ENCODE measurements around the gene KCNQ1.

The KCNQ1 gene

DNA sequence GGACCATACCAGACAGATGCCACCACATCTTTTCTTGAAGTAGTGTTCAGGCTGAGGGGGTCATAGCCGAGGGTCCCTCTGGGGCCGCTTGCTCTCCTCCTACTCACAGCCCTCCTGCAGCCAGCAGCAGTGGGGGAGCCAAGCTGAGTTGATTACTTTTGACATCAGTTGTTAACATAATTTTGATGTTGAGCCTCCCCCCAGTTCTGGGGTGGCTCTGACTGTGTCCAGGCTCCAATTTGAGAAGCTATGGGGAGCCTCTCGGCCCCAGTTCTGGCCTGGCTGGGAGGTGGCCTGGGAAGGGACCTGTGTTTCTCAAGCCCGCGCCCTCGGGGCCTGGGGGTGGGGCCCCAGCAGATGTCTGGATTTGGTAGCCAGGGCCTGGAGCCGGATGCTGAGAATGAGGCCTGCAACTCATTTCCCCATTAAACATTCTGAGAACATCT, 207.0 kb downstream of the KCNQ1 start:
- Histone ChIP-seq H3K27me3 (no peaks in the 10 kb centered on the region), H3K4me1 (peaks cover 13% of the 10 kb centered on the region), H3K9ac (no peak overlapping the region), H4K20me1 (no peaks in the 10 kb centered on the region), H3K4me3 (no peak overlapping the region), H3K4me2 (no peak overlapping the region), H3K36me3 (peaks cover 47% of the 10 kb centered on the region), H3K27ac (no peak overlapping the region), H3K9me3 (peaks cover 86% of the 10 kb centered on the region)
- TF ChIP-seq Cebpa-rat (IDR thresholded peaks at IDR 0.05) = no peak

DNA sequence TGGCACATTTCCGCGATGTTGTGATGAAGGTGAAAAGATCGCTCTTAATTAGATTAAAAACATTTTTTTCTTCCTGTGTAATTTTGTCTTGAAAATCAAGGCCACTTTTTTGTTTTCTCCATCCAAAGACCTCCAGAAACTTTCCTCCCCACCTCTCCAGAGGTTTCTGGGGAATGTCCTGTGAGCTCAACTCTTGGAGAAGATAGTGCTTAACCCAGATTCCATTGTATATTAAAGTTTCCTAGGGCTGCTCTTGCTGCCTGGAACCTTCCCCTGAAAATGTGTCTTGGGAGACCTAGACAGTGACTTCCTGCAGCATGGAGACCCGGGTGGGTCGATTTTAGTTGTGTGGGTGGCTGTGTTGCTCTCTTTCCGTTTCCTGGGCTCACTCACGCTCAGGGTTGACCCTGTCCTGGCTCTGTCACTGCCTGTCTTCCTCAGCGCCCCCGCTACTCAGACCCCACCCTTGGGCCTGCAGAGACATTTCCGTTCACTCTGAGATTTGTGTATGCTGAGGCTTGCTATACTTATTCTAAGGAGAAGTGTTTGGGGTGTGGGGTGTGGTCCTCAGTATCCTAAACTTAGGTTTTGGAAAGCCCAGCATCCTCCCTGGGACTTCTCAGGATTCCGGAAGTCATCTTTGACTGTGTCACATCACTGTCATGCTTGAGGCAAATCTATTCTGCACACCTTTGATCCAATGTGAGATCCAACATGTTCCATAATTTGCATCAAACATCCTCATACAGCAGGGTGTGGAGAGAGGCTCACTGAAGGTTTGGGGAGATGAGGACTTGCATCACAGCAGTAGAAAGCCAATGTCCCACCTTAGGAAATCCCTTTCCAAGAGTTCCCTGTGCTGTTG, 207.8 kb downstream of the KCNQ1 start:
- Histone ChIP-seq H4K20me1 (no peaks in the 10 kb centered on the region), H3K27me3 (no peaks in the 10 kb centered on the region), H3K27ac (no peak overlapping the region), H3K9me3 (peaks cover 84% of the 10 kb centered on the region), H3K4me1 (peaks cover 15% of the 10 kb centered on the region), H3K9ac (no peak overlapping the region), H3K4me2 (no peak overlapping the region), H3K4me3 (no peak overlapping the region), H3K36me3 (peaks cover 47% of the 10 kb centered on the region)
- no peak for TF ChIP-seq Cebpa-rat (IDR thresholded peaks at IDR 0.05)

DNA sequence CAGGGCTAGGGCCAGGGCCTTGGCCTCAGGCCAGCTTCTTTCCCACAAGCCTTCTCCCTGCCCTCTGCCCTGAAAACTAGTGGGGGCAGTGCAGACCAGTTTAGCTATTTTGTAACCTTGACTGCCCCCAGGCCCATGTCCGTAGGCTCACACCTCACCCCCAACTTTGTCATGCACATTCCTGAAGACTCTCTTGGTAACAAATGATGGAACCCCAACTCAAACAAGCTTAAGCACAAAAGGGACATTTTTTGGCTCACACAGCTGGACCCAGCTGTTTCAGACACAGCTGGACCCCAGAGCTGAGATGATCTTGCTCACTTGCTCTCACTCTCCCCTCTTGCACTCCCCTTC, 208.4 kb downstream of the KCNQ1 start:
- TF ChIP-seq Cebpa-rat (IDR thresholded peaks at IDR 0.05) = no peak
- H3K27ac ChIP-seq = no peak overlapping the region
- no peaks in the 10 kb centered on the region for H4K20me1 ChIP-seq
- no peak overlapping the region for H3K4me3 ChIP-seq
- H3K4me1 ChIP-seq = peaks cover 15% of the 10 kb centered on the region
- H3K9ac ChIP-seq = no peak overlapping the region
- peaks cover 47% of the 10 kb centered on the region for H3K36me3 ChIP-seq
- no peak overlapping the region for H3K4me2 ChIP-seq
- H3K9me3 ChIP-seq = peaks cover 83% of the 10 kb centered on the region
- no peaks in the 10 kb centered on the region for H3K27me3 ChIP-seq

DNA sequence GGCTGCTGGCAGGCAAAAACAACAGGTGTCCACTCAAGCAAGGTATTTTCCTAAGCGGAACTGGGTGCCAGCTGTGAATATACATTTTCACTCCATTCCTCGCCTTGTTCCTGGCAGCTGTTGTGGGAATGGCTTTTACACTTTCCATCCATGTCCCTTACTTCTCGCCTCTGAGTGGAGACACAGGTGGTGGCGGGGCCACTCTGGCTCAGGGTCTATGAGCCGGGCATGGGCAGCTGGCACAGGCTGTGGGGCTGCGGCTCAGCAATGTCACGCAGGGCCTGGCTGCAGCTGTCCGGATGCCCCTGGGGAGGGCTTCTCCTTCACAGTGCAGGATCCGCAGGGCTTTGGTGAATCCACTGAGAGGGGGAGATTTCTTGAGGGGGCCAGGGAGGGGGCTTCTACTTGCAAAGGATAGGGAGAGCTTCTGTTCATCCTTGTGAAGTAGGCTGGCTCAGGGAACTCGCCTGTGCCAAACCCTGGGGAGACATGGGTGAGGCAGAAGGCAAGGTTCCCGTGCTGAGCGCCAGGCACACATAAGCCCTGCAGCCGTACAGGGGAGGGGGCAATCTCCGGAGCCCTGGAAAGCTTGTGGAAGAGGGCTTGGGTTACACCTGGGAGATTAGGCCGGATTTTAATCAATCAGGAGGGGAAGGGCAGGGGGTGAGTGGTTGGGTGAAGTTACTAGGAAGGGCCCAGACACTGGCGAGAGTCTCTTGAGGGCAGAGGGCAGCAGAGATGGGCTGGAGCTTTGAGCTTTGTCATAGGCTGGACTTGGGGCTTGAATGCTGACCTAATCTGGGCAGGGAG, 209.3 kb downstream of the KCNQ1 start:
- H3K36me3 ChIP-seq = peaks cover 51% of the 10 kb centered on the region
- H3K4me2 ChIP-seq = no peak overlapping the region
- H3K27me3 ChIP-seq = no peaks in the 10 kb centered on the region
- no peak overlapping the region for H3K4me3 ChIP-seq
- no peaks in the 10 kb centered on the region for H4K20me1 ChIP-seq
- peaks cover 83% of the 10 kb centered on the region for H3K9me3 ChIP-seq
- H3K27ac ChIP-seq = no peak overlapping the region
- H3K9ac ChIP-seq = no peak overlapping the region
- peaks cover 15% of the 10 kb centered on the region for H3K4me1 ChIP-seq
- TF ChIP-seq Cebpa-rat (IDR thresholded peaks at IDR 0.05) = no peak

DNA sequence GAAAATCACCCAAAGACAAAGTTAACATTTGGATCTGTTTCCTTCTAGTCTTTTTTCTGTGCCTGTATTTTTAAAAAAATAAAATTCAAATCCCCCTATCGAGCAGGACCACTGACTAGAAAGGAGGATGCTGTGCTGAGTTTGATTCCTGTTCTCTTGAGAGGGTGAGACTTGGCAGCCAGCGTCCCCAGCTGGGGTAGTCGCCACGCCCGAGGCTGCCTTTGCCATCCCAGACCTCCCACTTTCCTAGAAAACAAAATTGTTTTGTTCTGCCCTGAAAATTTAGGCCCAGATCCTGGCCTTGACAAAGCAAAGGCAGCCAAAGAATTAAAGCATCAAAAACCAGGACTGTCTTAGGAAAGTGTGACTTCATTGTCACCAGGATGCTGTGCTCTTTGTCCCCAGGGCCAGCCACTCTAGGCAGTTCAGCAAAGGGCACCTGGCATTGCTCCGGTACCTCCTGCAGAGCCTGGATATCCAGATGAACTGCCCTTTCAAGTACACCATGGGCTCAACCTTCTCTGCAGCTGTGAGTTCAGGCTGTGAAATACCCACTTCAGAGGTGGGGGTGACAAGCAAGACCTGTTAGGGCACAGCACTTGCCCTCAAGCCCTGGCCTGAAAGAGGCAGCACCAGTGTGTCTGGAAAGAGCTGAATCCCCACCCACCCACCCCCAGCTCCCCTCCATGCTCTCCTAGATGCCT, 210.4 kb downstream of the KCNQ1 start:
- Histone ChIP-seq H3K27ac (no peak overlapping the region), H3K27me3 (no peaks in the 10 kb centered on the region), H3K9me3 (peaks cover 83% of the 10 kb centered on the region)

DNA sequence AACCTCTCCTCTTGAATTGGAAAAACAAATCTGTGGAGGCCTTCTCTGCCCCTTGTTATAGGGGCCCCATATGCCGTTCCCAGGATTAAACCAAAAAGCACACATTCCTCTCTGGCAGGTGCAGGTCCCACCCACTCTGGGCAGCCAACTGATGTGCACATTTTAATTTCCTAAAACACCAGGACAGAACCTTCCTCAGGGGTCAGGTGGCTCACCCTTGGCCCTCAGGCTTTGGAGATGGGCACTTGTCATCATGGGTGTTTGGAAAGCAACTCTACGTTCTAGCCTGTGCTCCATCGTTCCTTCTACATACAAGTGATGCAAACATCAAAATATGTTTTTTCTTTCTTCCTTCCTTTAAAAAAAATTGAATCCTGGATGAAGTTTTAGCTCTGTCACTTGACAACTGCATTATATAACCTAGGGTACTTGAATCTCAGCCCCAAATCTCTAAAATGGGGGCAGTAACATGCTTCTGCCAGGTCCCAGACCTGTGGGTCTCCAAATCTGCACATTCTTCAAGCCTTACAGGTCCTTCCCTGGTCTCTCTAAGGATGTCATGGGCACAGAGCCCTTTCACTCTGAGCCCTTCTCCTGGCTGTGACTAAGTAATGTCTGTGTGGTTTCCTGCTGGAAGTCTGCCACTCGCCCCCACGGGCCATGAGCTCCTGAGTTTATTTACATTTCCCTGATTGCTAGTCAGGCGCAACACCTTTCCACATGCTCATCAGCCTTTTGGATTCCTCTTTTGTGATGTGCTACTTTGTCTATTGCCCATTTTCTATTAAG, 211.2 kb downstream of the KCNQ1 start:
- Histone ChIP-seq H3K36me3 (peaks cover 51% of the 10 kb centered on the region), H3K4me1 (peaks cover 15% of the 10 kb centered on the region), H3K27ac (no peak overlapping the region), H4K20me1 (no peaks in the 10 kb centered on the region), H3K27me3 (no peaks in the 10 kb centered on the region), H3K9me3 (peaks cover 83% of the 10 kb centered on the region), H3K4me3 (no peak overlapping the region), H3K4me2 (peak overlapping the region; percentile 25; the same call in 1 of the 2 replicates), H3K9ac (no peak overlapping the region)
- no peak for TF ChIP-seq Cebpa-rat (IDR thresholded peaks at IDR 0.05)

More for the DNA sequence above, 210.4 kb downstream of the KCNQ1 start:
- Histone ChIP-seq H3K4me3 (no peak overlapping the region), H4K20me1 (no peaks in the 10 kb centered on the region), H3K9ac (no peak overlapping the region), H3K36me3 (peaks cover 51% of the 10 kb centered on the region), H3K4me1 (peaks cover 15% of the 10 kb centered on the region), H3K4me2 (no peak overlapping the region)
- no peak for TF ChIP-seq Cebpa-rat (IDR thresholded peaks at IDR 0.05)

DNA sequence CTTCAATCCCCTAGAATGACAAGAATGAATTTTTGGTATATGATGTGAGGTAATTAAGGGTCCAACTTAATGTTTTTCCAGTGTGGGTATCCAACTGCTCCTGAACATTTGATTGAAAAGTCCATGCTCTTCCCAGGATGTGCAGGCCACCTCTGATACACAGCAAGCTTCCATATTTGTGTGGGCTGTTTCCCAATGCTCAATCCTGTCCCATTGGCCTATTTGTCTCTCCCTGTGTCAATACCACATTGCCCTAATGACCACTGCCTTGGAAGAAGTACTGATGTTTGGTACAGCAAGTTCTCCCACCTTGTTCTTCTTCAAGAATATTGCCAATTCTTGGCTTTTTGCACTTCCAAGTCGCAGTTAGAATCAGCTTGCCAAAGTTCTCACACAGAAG, 212.1 kb downstream of the KCNQ1 start:
- Histone ChIP-seq H3K36me3 (peaks cover 51% of the 10 kb centered on the region), H3K27ac (no peak overlapping the region), H3K4me2 (no peak overlapping the region), H3K9me3 (peaks cover 83% of the 10 kb centered on the region), H3K9ac (no peak overlapping the region), H3K4me3 (no peak overlapping the region), H3K27me3 (no peaks in the 10 kb centered on the region), H4K20me1 (no peaks in the 10 kb centered on the region), H3K4me1 (peaks cover 15% of the 10 kb centered on the region)
- no peak for TF ChIP-seq Cebpa-rat (IDR thresholded peaks at IDR 0.05)

DNA sequence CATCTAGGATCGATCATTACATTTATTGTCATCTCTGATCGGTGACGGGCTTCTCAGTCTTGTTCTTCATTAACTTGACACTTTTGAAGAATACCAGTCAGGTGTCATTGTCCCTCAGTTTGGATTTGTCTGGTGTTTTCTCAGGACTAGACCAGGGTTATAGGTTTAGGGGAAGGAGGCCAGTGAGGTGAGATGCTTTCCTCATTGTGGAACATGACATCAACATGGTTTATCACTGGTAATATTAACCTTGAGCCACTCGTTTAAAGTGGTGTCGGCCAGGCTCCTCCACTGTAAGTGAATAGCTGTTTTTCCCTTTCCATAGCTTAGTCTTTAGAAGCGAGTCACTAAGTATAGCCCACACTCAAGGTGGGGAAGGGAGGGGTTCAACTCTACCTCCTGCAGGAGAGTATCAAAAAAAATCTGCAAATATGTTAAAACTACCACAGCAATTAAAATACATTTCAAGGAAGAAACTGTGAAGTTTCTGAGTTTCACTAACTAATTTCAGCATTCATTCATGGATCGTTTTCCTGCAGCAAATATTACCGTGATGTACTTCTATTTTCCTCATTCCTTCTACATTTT, 213.0 kb downstream of the KCNQ1 start:
- H3K4me3 ChIP-seq = no peak overlapping the region
- H3K4me2 ChIP-seq = no peak overlapping the region
- no peak overlapping the region for H3K27ac ChIP-seq
- H3K36me3 ChIP-seq = peaks cover 51% of the 10 kb centered on the region
- H3K4me1 ChIP-seq = peaks cover 15% of the 10 kb centered on the region
- TF ChIP-seq Cebpa-rat (IDR thresholded peaks at IDR 0.05) = no peak
- H4K20me1 ChIP-seq = no peaks in the 10 kb centered on the region
- H3K9ac ChIP-seq = no peak overlapping the region
- H3K9me3 ChIP-seq = peaks cover 83% of the 10 kb centered on the region
- H3K27me3 ChIP-seq = no peaks in the 10 kb centered on the region

Measured in BLaER1 (cell line).